AG04449 (cell line): ENCODE data around the gene CNTN5.

Source experiments
- CTCF ChIA-PET: fragments of 350-600 bp; formaldehyde crosslinking; extraction: SDS; loops from one replicate; lab custom pipeline; 2021; ENCODE audit warnings: antibody characterized with exemption; lab: Yijun Ruan, JAX
- POLR2A ChIA-PET: fragments of 400-600, 350-600 bp; formaldehyde crosslinking; extraction: SDS; loops from one replicate; lab custom pipeline; 2020; ENCODE audit warnings: antibody characterized with exemption, inconsistent platforms; lab: Yijun Ruan, JAX
- DNase-seq: peaks from one replicate; pipeline ENCODE4 v3.0.0-alpha.2; 2010; ENCODE audit warnings: low read depth, low spot score
- H3K4me3 ChIP-seq: 2 replicates; pipeline ENCODE4 v1.5.1; 2011; ENCODE audit warnings: low read depth, mild to moderate bottlenecking, control low read depth, low read length
- CTCF ChIP-seq: IDR thresholded peaks from one replicate; pipeline ENCODE4 v1.5.1; 2011; ENCODE audit warnings: mild to moderate bottlenecking, moderate library complexity, low read length, control low read depth, inconsistent platforms; ENCODE audit not compliant: insufficient read depth; ENCODE audit errors: missing control alignments

Gene CNTN5

GRCh38 chr11:99260696-99261095 is 239.9 kb downstream of the CNTN5 start:
- ChIA-PET CTCF (no interaction called here), POLR2A (no interaction called here)
- TF ChIP-seq CTCF: no peak
- DNase-seq: no peak
- H3K4me3 ChIP-seq: no peak overlapping the region

GRCh38 chr11:99268886-99269285 is 248.1 kb downstream of the CNTN5 start:
- ChIA-PET POLR2A (no interaction called here), CTCF (no interaction called here)
- no peak for DNase-seq
- no peak for TF ChIP-seq CTCF
- no peak overlapping the region for H3K4me3 ChIP-seq

DNA sequence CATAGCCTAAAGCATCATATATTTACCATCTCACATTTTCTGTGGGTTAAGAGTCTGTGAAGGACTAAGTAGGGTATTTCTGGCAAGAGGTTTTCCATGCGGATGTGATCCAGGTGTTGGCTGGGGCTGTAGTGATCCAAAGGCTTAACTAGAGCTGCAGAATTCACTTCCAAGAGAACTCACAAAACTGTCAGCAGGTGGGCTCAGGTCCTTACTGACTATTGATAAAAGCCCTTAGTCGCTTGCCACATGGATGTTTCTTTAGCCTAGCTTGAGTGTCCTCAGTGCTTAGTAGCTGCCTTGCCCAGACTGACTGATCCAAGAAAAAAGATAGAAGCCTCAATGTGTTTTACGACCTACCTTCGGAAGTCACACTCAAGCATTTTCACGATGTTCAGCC is 250.8 kb downstream of the CNTN5 start:
- DNase-seq: no peak

GRCh38 chr11:99275521-99275920 is 254.8 kb downstream of the CNTN5 start:
- no peak for TF ChIP-seq CTCF
- DNase-seq: no peak
- POLR2A ChIA-PET: no interaction called here

More for the DNA sequence above, 250.8 kb downstream of the CNTN5 start:
- no peak overlapping the region for H3K4me3 ChIP-seq
- no peak for TF ChIP-seq CTCF
- ChIA-PET CTCF (no interaction called here), POLR2A (no interaction called here)

DNA sequence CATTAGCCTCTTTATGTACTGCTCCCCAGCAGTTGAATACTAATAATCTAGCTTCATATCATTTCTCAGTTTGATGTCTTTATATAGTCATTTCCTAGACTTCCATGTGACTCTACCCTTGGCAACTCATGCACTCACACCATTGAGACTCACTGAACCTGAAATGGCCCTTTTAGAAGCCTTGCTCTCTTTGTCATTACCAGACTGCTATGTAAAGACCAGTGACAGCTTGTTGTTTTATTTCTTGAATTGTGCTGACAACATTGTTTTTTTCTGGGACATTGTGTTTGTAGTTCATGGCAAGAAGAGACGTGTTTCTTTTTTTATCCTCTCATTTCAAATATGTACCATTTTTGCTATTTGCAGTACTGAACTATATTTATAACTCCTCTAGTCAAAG is 256.5 kb downstream of the CNTN5 start:
- DNase-seq: no peak
- H3K4me3 ChIP-seq: no peak overlapping the region
- ChIA-PET CTCF (no interaction called here), POLR2A (no interaction called here)
- TF ChIP-seq CTCF: no peak

More at GRCh38 chr11:99275521-99275920, 254.8 kb downstream of the CNTN5 start:
- H3K4me3 ChIP-seq: no peak overlapping the region
- CTCF ChIA-PET: no interaction called here

GRCh38 chr11:99279266-99279665 is 258.5 kb downstream of the CNTN5 start:
- no peak for TF ChIP-seq CTCF
- ChIA-PET POLR2A (no interaction called here), CTCF (no interaction called here)
- no peak for DNase-seq
- no peak overlapping the region for H3K4me3 ChIP-seq
